Lung microvascular endothelial cell (primary cell): ENCODE data around the gene SLC7A8. TPM values are rescaled to one million over a fixed set of nuclear protein-coding genes. Genes with fewer than 3 reads are reported as not detected.
"Not testable (repeated sequence)": the region's sequence is repeated elsewhere in the genome, so short reads cannot be mapped to it uniquely, and the experiment has no call there.

Experiments
- DNase-seq, 2 donors: peaks; one replicate each; pipeline versions ENCODE4 v3.0.0 to v3.0.0-alpha.2; 2010; ENCODE audit warnings: low read depth in 2 of 2
- total RNA-seq: library from RNA; depleted of rRNA; stranded (reverse); fragments of >200 nt; gene quantifications from 2 replicates; pipeline ENCODE4 v1.2.1, GENCODE V29; 2014

The SLC7A8 gene
- total RNA-seq, 1 donor from 2014 or later: not detected

DNA sequence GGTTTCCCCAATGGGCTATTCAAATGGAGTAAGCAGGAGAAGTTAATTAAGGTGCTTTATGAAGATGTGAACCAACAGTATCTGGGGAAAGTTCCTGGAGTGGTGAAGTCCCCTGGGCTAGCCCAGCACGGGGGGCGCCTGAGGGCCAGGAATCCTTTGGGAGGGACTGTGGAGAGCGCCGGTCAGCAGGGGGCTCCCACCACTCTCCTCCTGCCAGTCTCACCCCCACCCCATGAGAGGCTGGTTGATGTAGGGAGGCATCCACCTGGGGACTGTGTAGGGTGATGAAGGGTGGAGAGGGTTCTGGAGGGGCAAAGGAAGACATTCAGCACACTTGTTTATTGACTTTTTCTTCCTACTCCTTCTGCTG is 68.8 kb downstream of the SLC7A8 start:
- DNase-seq: no peak

GRCh38 chr14:23114120-23114458 is 69.4 kb downstream of the SLC7A8 start:
- no peak for DNase-seq

- DNase-seq: peak in 1 of 2 donors; percentile 13
These were observed 69.9 kb downstream of the SLC7A8 start for GRCh38 chr14:23113431-23114119.

- DNase-seq: no peak
These were observed 70.9 kb downstream of the SLC7A8 start for GRCh38 chr14:23112359-23113178.

DNA sequence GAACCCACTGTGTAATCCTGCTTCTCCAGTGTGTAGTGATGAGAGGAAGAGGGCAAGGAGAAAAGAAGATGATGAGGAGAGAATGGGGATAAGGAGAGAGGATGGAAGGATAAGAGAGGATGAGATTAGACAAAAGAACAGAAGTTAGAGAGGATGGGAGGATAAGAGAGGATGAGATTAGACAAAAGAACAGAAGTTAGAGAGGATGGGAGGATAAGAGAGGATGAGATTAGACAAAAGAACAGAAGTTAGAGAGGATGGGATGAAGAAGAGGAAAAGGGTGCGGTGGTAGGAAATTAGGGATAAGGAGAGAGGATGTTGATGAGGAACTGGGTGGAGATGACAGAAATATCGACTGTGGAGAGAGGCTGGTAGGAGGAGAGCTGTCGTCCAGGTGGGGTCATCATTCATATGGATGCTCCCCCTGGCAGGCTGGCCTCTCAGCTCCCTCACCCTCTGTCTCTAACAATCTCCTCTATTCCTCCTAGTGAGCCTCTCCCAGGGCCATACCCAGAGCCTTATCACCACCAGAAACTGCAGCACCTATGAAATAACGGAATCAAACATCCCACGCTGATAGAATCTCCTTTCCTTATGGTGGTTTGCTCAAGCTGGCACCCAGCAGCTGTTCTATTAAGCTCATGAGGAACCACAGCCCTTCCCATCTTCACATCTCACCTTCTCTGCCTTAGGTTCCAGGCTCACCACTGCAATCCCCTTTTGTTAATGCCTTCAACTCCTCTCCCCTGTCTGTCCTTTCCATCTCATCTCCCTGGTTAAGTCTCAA is 72.7 kb downstream of the SLC7A8 start:
- DNase-seq: no peak

DNA sequence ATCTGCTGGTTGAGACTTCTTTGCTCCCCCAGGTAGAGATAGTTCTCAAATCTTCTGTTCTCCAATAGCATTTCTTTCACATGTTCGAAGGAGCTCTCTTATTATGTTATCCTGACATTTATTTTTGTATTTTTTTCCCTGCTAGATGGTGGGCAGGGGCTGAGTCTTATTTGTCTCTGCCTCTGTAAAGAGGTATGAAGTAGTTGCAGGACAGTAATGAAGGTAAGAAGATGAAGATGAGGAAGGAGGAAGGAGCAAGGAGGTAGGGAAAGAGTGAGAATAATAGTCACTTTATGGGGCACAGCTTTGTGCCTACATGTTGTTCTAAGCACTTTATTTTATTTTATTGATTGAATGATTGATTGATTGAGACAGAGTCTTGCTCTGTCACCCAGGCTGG is 73.7 kb downstream of the SLC7A8 start:
- DNase-seq: no peak

GRCh38 chr14:23108169-23108568 is 75.3 kb downstream of the SLC7A8 start:
- DNase-seq: not testable (repeated sequence)

DNA sequence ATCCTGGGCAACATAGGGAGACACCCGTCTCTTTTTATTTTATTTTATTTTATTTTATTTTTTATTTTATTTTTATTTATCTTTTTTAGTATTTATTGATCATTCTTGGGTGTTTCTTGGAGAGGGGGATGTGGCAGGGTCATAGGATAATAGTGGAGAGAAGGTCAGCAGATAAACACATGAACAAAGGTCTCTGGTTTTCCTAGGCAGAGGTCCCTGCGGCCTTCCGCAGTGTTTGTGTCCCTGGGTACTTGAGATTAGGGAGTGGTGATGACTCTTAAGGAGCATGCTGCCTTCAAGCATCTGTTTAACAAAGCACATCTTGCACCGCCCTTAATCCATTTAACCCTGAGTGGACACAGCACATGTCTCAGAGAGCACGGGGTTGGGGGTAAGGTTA is 75.8 kb downstream of the SLC7A8 start:
- DNase-seq: not testable (repeated sequence)

GRCh38 chr14:23106747-23107045 is 76.8 kb downstream of the SLC7A8 start:
- DNase-seq: no peak

- no peak for DNase-seq
These were observed 78.1 kb downstream of the SLC7A8 start for GRCh38 chr14:23105348-23105824.

- no peak for DNase-seq
These were observed 78.7 kb downstream of the SLC7A8 start, which contains the start of gene CIROP for GRCh38 chr14:23104591-23105347. Gene CIROP, minus strand, starts transcription at chr14:23104989. Its CDS starts 69 bp downstream, at chr14:23104920.

- no peak for DNase-seq
These were observed 79.3 kb downstream of the SLC7A8 start for GRCh38 chr14:23104070-23104590.

DNA sequence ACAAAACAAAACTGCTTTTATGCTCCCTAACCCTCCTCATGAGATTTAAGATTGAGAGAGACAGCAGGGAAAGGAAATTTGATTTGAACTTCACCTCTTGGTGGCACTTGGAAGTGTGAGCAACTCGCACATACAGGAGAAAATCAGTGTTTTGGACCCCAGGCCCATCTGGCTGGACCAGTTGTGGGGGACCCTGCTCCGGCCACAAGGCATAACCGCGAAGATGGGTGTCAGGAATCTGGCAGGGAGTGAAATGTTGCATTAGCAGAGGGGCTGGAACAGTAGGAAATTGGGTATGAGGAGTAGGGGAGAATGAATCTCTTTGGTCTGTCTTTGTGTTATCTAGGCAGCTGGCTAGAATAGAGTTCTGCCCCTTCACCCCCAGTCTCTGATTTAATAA is 79.9 kb downstream of the SLC7A8 start:
- DNase-seq: no peak

- no peak for DNase-seq
These were observed 80.7 kb downstream of the SLC7A8 start for GRCh38 chr14:23102801-23103200.

GRCh38 chr14:23101986-23102625 is 81.4 kb downstream of the SLC7A8 start:
- no peak for DNase-seq

GRCh38 chr14:23101213-23101970 is 82.1 kb downstream of the SLC7A8 start:
- no peak for DNase-seq

DNA sequence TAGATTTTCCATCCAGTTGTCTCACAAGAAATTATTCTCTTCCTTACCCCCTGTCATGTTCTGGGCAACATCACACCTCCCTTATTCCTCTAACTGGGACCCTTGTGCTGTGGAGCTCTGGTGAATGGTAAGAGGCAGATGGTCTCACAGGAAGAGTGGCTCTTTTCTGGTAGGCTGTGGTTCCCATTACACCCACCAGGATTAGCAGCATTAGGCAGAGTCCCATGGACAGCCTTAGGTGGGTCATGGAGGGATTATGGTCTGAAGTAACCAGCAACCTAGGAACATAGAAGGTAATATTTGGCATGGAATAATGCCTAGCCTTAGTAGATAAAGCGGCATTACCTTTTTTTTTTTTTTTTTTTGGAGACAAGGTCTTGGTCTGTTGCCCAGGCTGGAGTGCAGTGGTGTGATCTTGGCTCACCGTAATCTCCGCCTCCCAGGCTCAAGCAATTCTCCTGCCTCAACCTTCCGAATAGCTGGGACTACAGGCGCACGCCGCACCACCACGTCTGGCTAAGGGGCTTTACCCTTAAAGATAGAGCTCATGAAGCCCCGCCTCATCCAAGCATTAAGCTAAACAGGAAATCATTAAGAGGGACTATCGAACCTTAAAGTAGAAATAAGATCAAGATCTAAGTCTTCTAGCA is 84.1 kb downstream of the SLC7A8 start:
- DNase-seq: no peak

GRCh38 chr14:23097786-23098185 is 85.7 kb downstream of the SLC7A8 start:
- DNase-seq: no peak
